ENCODE data around the gene MICAL2. TPM values are rescaled to one million over a fixed set of nuclear protein-coding genes. Genes with fewer than 3 reads are reported as not detected.

The MICAL2 gene
- total and polyA plus RNA-seq, 2 donors (not counting 3 experiments of a cell fraction or from before 2014, with no cell fraction given): 67.6 to 200 TPM

GRCh38 chr11:12121011-12121410 is 10.6 kb downstream of the MICAL2 start:
- no peaks in the 10 kb centered on the region for H4K20me1 ChIP-seq (replicated peaks; ENCODE audit: control insufficient read depth, extremely low read depth, insufficient read depth, low read length)
- no peak overlapping the region for H3K27ac ChIP-seq (ENCODE audit: insufficient read depth, low read depth, low read length)
- no peak for TF ChIP-seq EZH2 (IDR thresholded peaks at IDR 0.05; ENCODE audit: borderline replicate concordance, low read depth, low read length, severe bottlenecking)
- no peak for TF ChIP-seq MYC (IDR thresholded peaks at IDR 0.05; ENCODE audit: low read depth, low read length)
- TF ChIP-seq POLR2A (IDR thresholded peaks at IDR 0.05; ENCODE audit: low read depth, low read length): no peak
- no peak for TF ChIP-seq MAX (IDR thresholded peaks at IDR 0.05; ENCODE audit: insufficient read depth, insufficient read length)
- no peak for TF ChIP-seq GATA2 (IDR thresholded peaks at IDR 0.05; ENCODE audit: insufficient read depth, insufficient read length, low read depth, low read length)
- no peak for TF ChIP-seq JUN (IDR thresholded peaks at IDR 0.05; ENCODE audit: borderline replicate concordance, insufficient read depth, insufficient read length, low read depth)
- no peak for TF ChIP-seq CTCF (IDR thresholded peaks at IDR 0.05; ENCODE audit: extremely low read depth in 1 of 2, insufficient read depth in 1 of 2, low read depth in 1 of 2, low read length in 2 of 2)
- ChIA-PET CTCF (interaction anchor here (0.7 to 5.5 kb wide), 7 partner anchors 18 to 116 kb away, joined by 3 to 33 read pairs (median 4); no protein-coding TSS in a partner anchor), POLR2A (interaction anchor here (1.5 kb wide), 1 partner anchor 34 kb away, joined by 3 read pairs; no protein-coding TSS in a partner anchor)
- H3K4me2 ChIP-seq (ENCODE audit: insufficient read depth, low read length): no peak overlapping the region
- FAIRE-seq (no peak), DNase-seq (ENCODE audit: low read depth, low spot score) (no peak)
- no peaks in the 10 kb centered on the region for H3K9me3 ChIP-seq (replicated peaks; ENCODE audit: control insufficient read depth, insufficient read depth, low read length)
- no TSS peak for BruUV-seq (replicated peaks)
- H3K27me3 ChIP-seq (ENCODE audit: control insufficient read depth in 2 of 2, insufficient read depth in 2 of 2, low read length in 2 of 2): no peaks in the 10 kb centered on the region
- H2AFZ ChIP-seq (ENCODE audit: low read depth, low read length): no peak overlapping the region
- H3K79me2 ChIP-seq (ENCODE audit: control insufficient read depth, insufficient read depth, low read length): peaks cover 84% of the 10 kb centered on the region
- H3K9ac ChIP-seq (replicated peaks; ENCODE audit: extremely low read depth, insufficient read depth, low read length): no peak overlapping the region
- no peaks in the 10 kb centered on the region for H3K9me1 ChIP-seq (replicated peaks; ENCODE audit: control insufficient read depth, extremely low read depth, insufficient read depth, low read length)
- dilution Hi-C loops (cut with MboI; ENCODE audit: extremely low pct_ligation_motif_present, low sequenced_read_pairs) (no loop called here), intact Hi-C loops (cut with micrococcal nuclease) (no loop called here)
- peaks cover 34% of the 10 kb centered on the region for H3K4me1 ChIP-seq (ENCODE audit: control insufficient read depth, extremely low read depth, insufficient read depth, low read length)
- no peak overlapping the region for H3K4me3 ChIP-seq (replicated peaks in 1 of 3; ENCODE audit: insufficient read depth in 1 of 3, low read depth in 1 of 3, low read length in 3 of 3)
- H3K36me3 ChIP-seq (ENCODE audit: control insufficient read depth in 2 of 2, extremely low read depth in 1 of 2, insufficient read depth in 2 of 2, low read length in 2 of 2): peaks cover 0 to 2% of the 10 kb centered on the region in 2 experiments

All from endothelial cell of umbilical vein (primary cell).